ENCODE measurements around the gene HMOX1.

DNA sequence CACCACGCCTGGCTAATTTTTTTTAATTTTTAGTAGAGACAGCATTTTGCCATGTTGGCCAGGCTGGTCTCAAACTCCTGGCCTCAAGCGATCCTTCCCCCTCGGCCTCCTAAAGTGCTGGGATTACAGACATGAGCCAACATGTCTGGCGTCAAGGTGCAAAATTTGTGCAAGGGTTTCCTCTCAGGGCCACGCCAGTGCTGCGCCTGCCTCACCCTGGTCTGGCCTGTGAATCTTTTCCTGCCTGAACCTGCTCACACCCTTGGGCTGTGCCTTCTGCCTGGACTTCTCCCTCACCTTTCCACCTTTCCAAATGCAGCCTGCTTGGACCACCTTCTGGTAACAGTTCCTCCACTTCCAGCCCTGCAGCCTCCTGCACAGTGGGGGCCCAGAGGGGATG lies 62.4 kb downstream of the HMOX1 start:
- TF ChIP-seq, protein P1, sequence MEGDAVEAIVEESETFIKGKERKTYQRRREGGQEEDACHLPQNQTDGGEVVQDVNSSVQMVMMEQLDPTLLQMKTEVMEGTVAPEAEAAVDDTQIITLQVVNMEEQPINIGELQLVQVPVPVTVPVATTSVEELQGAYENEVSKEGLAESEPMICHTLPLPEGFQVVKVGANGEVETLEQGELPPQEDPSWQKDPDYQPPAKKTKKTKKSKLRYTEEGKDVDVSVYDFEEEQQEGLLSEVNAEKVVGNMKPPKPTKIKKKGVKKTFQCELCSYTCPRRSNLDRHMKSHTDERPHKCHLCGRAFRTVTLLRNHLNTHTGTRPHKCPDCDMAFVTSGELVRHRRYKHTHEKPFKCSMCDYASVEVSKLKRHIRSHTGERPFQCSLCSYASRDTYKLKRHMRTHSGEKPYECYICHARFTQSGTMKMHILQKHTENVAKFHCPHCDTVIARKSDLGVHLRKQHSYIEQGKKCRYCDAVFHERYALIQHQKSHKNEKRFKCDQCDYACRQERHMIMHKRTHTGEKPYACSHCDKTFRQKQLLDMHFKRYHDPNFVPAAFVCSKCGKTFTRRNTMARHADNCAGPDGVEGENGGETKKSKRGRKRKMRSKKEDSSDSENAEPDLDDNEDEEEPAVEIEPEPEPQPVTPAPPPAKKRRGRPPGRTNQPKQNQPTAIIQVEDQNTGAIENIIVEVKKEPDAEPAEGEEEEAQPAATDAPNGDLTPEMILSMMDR (IDR thresholded peaks at IDR 0.05): no peak
- TF ChIP-seq POLR2A (IDR thresholded peaks at IDR 0.05): no peak

All from uterus (tissue), 2 donors.